Subcutaneous adipose tissue (tissue), 4 donors: Measurements from ENCODE around the gene PECR. TPM values are rescaled to one million over a fixed set of nuclear protein-coding genes. Genes with fewer than 3 reads are reported as not detected.

Experiments
- total RNA-seq, 4 donors: library from RNA; depleted of rRNA; stranded (reverse); fragments of >200 nt; gene quantifications; one replicate each; pipeline ENCODE4 v1.1.0, GENCODE V29; 2016
- TF ChIP-seq, protein P1 (sequence below): fragments of 450-650 bp; IDR thresholded peaks from one replicate; pipeline ENCODE4 v1.5.1; 2016; ENCODE audit warnings: low read depth, mild to moderate bottlenecking, control low read depth, antibody characterized with exemption, moderate library complexity

The PECR gene
- total RNA-seq, 4 donors from 2014 or later, result 25.8 to 78.7 (median 44.0) TPM

DNA sequence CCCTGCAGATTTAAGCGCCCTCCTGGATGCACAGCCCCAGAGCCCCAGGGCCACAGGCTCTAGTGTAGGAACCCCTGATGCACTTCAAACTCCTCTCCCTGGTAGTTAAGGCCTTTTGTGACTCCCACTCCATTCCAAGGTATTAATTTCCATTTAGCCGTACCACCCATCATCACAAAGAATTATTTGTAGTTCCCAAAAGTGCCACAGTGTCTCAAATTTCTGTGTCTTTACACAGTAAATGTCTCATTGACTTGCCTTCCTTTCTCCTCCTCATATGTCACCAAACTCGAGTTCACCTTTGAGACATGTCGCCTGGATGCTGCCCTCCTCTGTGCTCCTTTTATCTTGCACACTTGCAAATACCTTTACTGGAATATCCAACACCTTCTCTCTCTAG is 25.9 kb downstream of the PECR start:
- TF ChIP-seq, protein P1, sequence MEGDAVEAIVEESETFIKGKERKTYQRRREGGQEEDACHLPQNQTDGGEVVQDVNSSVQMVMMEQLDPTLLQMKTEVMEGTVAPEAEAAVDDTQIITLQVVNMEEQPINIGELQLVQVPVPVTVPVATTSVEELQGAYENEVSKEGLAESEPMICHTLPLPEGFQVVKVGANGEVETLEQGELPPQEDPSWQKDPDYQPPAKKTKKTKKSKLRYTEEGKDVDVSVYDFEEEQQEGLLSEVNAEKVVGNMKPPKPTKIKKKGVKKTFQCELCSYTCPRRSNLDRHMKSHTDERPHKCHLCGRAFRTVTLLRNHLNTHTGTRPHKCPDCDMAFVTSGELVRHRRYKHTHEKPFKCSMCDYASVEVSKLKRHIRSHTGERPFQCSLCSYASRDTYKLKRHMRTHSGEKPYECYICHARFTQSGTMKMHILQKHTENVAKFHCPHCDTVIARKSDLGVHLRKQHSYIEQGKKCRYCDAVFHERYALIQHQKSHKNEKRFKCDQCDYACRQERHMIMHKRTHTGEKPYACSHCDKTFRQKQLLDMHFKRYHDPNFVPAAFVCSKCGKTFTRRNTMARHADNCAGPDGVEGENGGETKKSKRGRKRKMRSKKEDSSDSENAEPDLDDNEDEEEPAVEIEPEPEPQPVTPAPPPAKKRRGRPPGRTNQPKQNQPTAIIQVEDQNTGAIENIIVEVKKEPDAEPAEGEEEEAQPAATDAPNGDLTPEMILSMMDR, result no peak

DNA sequence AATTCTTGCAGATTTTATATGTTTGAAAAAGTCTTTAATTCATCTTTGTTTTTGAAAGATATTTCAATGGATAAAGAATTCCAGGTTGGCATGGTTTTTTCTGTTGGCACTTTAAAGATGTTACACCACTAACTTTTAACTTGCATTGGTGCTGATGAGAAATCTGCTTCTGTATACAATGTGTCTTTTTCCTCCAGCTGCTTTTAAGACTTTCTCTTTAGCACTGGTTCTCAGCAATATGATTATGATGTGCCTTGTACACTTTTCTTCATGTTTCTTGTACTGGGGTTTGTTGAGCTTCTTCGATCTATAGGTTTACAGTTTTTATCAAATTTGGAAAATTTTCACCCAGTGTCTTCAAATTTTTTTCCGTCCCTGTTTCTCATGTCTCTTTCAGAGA is 29.2 kb downstream of the PECR start:
- TF ChIP-seq, protein P1, result no peak

DNA sequence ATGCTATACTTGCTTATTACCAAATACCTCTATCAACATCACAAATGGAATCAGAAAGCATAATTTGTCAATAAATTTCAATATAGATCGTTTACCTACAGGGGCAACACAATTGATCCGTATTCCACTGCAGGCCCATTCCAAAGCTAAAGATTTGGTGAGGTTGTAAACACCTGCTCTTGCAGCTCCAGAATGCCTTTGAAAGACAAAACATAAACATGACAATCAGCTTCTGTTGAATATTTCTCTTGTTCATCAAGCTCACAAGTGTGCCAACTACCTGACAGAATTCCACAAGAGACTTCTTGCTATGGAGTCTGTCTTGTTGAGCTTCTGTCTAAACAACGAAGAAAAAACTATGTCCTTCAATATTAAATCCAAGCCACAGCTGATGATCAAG is 30.3 kb downstream of the PECR start:
- TF ChIP-seq, protein P1, result no peak

DNA sequence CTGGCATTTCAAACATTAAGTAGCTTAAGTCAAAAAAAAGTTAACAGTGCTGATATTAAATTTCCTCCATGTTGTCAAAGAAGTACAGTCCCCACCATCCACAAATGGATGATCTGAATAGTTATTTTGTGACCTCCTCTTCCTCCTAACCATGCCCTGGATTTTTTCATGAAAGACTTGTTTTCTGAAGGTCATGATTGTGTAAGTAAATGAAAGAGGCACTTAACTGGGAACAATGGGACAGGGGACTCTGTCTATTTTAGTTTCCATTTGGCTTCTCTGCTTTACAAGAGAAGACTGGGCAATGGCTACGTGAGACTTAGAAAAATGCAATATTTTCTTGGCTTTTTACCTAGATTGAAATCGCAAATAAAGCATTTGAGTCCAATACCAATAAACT is 32.2 kb downstream of the PECR start:
- TF ChIP-seq, protein P1, result no peak

DNA sequence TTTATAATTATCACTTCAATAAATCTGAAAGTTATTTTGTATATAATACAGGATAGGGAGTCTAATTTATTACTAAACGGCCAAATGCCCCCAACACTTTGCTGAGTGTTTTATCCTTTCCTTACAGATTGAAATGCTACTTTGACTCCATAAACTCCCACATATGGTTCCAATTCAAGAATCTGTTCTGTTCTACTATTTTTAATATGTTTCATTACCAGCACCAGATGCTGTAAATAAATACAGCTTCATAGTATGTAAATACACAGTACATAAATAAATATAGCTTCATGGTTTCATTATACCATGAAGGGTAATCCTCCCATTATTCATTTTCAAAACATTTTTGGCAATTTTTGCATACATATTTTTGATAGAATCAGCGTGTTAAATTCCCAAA is 34.2 kb downstream of the PECR start:
- TF ChIP-seq, protein P1, result no peak

DNA sequence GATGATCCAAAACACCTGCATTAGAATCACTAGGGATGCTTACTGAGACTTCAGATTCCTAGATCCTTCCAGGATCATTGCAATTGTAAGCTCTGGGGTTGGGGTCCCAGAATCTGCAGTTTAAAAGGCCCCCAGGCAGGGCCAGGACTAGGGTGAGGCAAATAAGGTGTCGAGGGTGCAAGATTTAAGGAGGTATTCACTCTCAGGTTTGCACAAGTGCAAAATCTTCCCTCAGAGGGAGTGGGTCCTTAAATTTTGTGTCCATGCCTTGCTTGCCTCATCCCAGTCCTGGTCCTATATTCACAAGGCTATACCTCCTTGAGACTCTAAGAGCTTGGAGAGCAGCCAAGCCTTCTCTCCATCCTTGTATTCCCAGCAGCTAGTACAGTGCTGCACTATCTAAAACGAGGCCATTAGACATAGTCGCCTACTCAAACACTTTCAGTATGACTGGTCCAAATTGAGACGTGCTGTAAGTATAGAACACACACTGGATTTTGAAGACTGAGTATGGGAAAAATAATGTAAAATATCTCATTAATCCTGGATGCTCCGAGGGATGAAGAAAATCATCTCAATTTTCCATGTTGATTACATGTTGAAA is 36.6 kb downstream of the PECR start:
- TF ChIP-seq, protein P1, result no peak

DNA sequence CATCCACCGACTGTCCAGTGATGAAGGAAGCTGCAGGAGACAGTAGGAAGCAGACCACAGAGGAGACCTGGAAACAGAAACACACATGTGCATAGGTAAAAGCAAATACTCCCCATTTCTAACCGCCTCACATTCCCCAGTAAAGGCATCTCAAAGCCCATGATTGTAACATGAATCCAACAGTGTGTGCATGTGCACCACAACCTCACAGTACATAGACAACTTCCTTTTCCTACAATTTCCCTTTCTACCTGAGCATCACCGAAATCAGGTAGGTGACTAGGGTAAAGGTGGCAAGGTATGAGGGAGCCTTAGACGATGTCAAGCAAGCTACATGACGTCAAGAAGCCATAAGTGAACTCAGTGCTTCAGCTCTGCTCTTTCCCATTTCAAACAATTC is 37.7 kb downstream of the PECR start:
- TF ChIP-seq, protein P1, result no peak
